ENCODE results near the gene HSPB9. TPM values are rescaled to one million over a fixed set of nuclear protein-coding genes. Genes with fewer than 3 reads are reported as not detected.
A peak's percentile ranks its signal among the peaks of the same experiment; 100 is the strongest.

The HSPB9 gene
- total and polyA plus RNA-seq, 2 of the 8 experiments (the other 6 are each of a cell fraction or from before 2014, with no cell fraction given), result 0.27 to 0.30 TPM

- H3K9me3 ChIP-seq (ENCODE audit: insufficient read depth in 2 of 2, low read depth in 1 of 2, low read length in 1 of 2), result no peaks in the 10 kb centered on the region
- H3K79me1 ChIP-seq (ENCODE audit: low read depth, low read length), result no peaks in the 10 kb centered on the region
- no peak overlapping the region for H2BK20ac ChIP-seq (ENCODE audit: low read length)
- H3K56ac ChIP-seq (replicated peaks; ENCODE audit: insufficient read length, low read depth, low read length), result no peak overlapping the region
- H3K23me2 ChIP-seq (ENCODE audit: low read depth, low read length), result peaks cover 2% of the 10 kb centered on the region; the same call in 1 of the 2 replicates
- peaks cover 0 to 18% (median 10%) of the 10 kb centered on the region in 4 experiments; a peak in 6 of 7 replicates for H3K4me1 ChIP-seq (replicated peaks in 1 of 4; ENCODE audit: control insufficient read depth in 3 of 4, insufficient read depth in 4 of 4, low read length in 3 of 4)
- H2BK12ac ChIP-seq (ENCODE audit: low read depth, low read length), result 0 out of 2 replicates have a peak overlapping the region, but pooled peaks have one; percentile 52
- H3K4ac ChIP-seq (replicated peaks; ENCODE audit: insufficient read length, low read depth, low read length), result no peak overlapping the region
- no peak overlapping the region for H4K8ac ChIP-seq (ENCODE audit: extremely low read depth, insufficient read depth, low read length)
- no peaks in the 10 kb centered on the region for H3K79me2 ChIP-seq (ENCODE audit: control insufficient read depth in 1 of 2, insufficient read depth in 2 of 2, low read length in 2 of 2)
- no peak overlapping the region for H3K14ac ChIP-seq (ENCODE audit: insufficient read length)
- no peak overlapping the region for H2AK5ac ChIP-seq (ENCODE audit: low read depth, low read length)
- H4K91ac ChIP-seq (replicated peaks; ENCODE audit: insufficient read length, low read length), result no peak overlapping the region
- H3K27me3 ChIP-seq (replicated peaks in 1 of 4; ENCODE audit: control insufficient read depth in 3 of 4, extremely low read depth in 1 of 4, insufficient read depth in 3 of 4, low read length in 3 of 4), result no peaks in the 10 kb centered on the region
- H4K5ac ChIP-seq (ENCODE audit: insufficient read length, low read depth, low read length), result no peak overlapping the region
- H3K18ac ChIP-seq (ENCODE audit: extremely low read depth, low read length), result no peak overlapping the region
- H2AFZ ChIP-seq (ENCODE audit: low read length), result no peak overlapping the region
- WGBS, 2 experiments (ENCODE audit: extremely low coverage in 1 of 2, insufficient coverage in 1 of 2, insufficient read length in 1 of 2, insufficient replicate concordance in 2 of 2, low coverage in 1 of 2, low lambda C conversion rate in 2 of 2, missing lambda C conversion rate in 1 of 2), result 93% methylated on average over 18 of the region's 18 CpGs; no CpG with 5 or more reads in 1 of the 2 experiments
- no peak overlapping the region for H2BK5ac ChIP-seq (ENCODE audit: low read depth, low read length)
- H3K4me2 ChIP-seq (ENCODE audit: insufficient read depth in 1 of 2, low read depth in 2 of 2, low read length in 2 of 2), result no peak overlapping the region
- H3K4me3 ChIP-seq (ENCODE audit: extremely low read depth in 1 of 4, insufficient read depth in 2 of 4, low read depth in 3 of 4, low read length in 4 of 4), result no peak overlapping the region
- no peaks in the 10 kb centered on the region for H4K20me1 ChIP-seq (replicated peaks in 1 of 2; ENCODE audit: control insufficient read depth in 1 of 2, insufficient read depth in 2 of 2, low read length in 2 of 2)
- ChIA-PET POLR2A (ENCODE audit: partially characterized antibody) (interaction anchor here (0.8 to 7.2 kb wide), 6 partner anchors 11 to 99 kb away, joined by 3 to 51 read pairs (median 4); partner anchors contain the start of genes HSPB9 and KAT2A), CTCF (ENCODE audit: partially characterized antibody) (interaction anchor here (1.2 to 39.4 kb wide), 9 partner anchors 5 to 151 kb away, joined by 3 to 1084 read pairs (median 8); partner anchors contain the start of genes DHX58, DNAJC7, HSPB9 and KAT2A)
- no peak overlapping the region for H3K9ac ChIP-seq (replicated peaks in 1 of 4; ENCODE audit: extremely low read depth in 1 of 4, low read depth in 3 of 4, low read length in 3 of 4)
- H2BK120ac ChIP-seq (replicated peaks; ENCODE audit: low read depth, low read length), result no peak overlapping the region
- H3K36me3 ChIP-seq (ENCODE audit: control insufficient read depth in 2 of 4, insufficient read depth in 4 of 4, low read length in 3 of 4), result peaks cover 0 to 4% (median 2%) of the 10 kb centered on the region in 4 experiments; a peak in 5 of 8 replicates
- FAIRE-seq (no peak), DNase-seq (ENCODE audit: low read depth in 1 of 2, low spot score in 2 of 2) (no peak)
- no peak overlapping the region for H2BK15ac ChIP-seq (ENCODE audit: low read length)
- H3K27ac ChIP-seq (ENCODE audit: low read depth, low read length), result no peak overlapping the region
- H3K23ac ChIP-seq (ENCODE audit: insufficient read length), result no peak overlapping the region
- TF ChIP-seq CTCF (IDR thresholded peaks at IDR 0.05; ENCODE audit: control extremely low read depth in 1 of 3, insufficient read depth in 1 of 3, low read depth in 1 of 3, low read length in 3 of 3), result no peak
- TF ChIP-seq CEBPB (IDR thresholded peaks at IDR 0.05; ENCODE audit: low read depth, low read length), result no peak
- no peak for TF ChIP-seq JUND (IDR thresholded peaks at IDR 0.05; ENCODE audit: low read length)
- no peak for TF ChIP-seq JUN (IDR thresholded peaks at IDR 0.05; ENCODE audit: low read depth, low read length)
- TF ChIP-seq PHF8 (conservative IDR thresholded peaks at IDR 0.05; ENCODE audit: low read depth, low read length), result no peak
- TF ChIP-seq CBX8 (IDR thresholded peaks at IDR 0.05; ENCODE audit: borderline replicate concordance, low read depth, low read length), result no peak
- no peak for TF ChIP-seq SAP30 (IDR thresholded peaks at IDR 0.05; ENCODE audit: insufficient read depth, insufficient replicate concordance, low read length)
Measured at GRCh38 chr17:42110301-42111264, 12.0 kb upstream of the HSPB9 start.

Data from H1 (cell line).